ENCODE data around the gene GALNT2.

The GALNT2 gene

GRCh38 chr1:230310381-230311163, 243.5 kb downstream of the GALNT2 start:
- Histone ChIP-seq H3K4me1 (ENCODE audit: insufficient read depth, low read length) (peaks cover 5% of the 10 kb centered on the region; the same call in 1 of the 2 replicates), H3K9me3 (ENCODE audit: control insufficient read depth, insufficient read depth, low read length) (no peaks in the 10 kb centered on the region), H3K36me3 (ENCODE audit: insufficient read depth, low read length) (no peaks in the 10 kb centered on the region), H3K9ac (ENCODE audit: low read depth, low read length) (no peak overlapping the region)

- Histone ChIP-seq H3K36me3 (ENCODE audit: insufficient read depth, low read length) (no peaks in the 10 kb centered on the region), H3K9me3 (ENCODE audit: control insufficient read depth, insufficient read depth, low read length) (no peaks in the 10 kb centered on the region), H3K9ac (ENCODE audit: low read depth, low read length) (no peak overlapping the region), H3K4me1 (ENCODE audit: insufficient read depth, low read length) (no peaks in the 10 kb centered on the region; the same call in 1 of the 2 replicates)
Observed at GRCh38 chr1:230312676-230313075, 245.6 kb downstream of the GALNT2 start.

- Histone ChIP-seq H3K9me3 (ENCODE audit: control insufficient read depth, insufficient read depth, low read length) (no peaks in the 10 kb centered on the region), H3K4me1 (ENCODE audit: insufficient read depth, low read length) (no peaks in the 10 kb centered on the region; the same call in 1 of the 2 replicates), H3K9ac (ENCODE audit: low read depth, low read length) (no peak overlapping the region), H3K36me3 (ENCODE audit: insufficient read depth, low read length) (no peaks in the 10 kb centered on the region)
Observed at GRCh38 chr1:230313453-230314141, 246.6 kb downstream of the GALNT2 start.

- no peaks in the 10 kb centered on the region; the same call in 1 of the 2 replicates for H3K4me1 ChIP-seq (ENCODE audit: insufficient read depth, low read length)
- H3K9me3 ChIP-seq (ENCODE audit: control insufficient read depth, insufficient read depth, low read length) = no peaks in the 10 kb centered on the region
- no peaks in the 10 kb centered on the region for H3K36me3 ChIP-seq (ENCODE audit: insufficient read depth, low read length)
- no peak overlapping the region for H3K9ac ChIP-seq (ENCODE audit: low read depth, low read length)
Observed at GRCh38 chr1:230314142-230314470, 247.1 kb downstream of the GALNT2 start.

GRCh38 chr1:230315099-230315498, 248.1 kb downstream of the GALNT2 start:
- Histone ChIP-seq H3K4me1 (ENCODE audit: insufficient read depth, low read length) (no peaks in the 10 kb centered on the region; the same call in 1 of the 2 replicates), H3K9ac (ENCODE audit: low read depth, low read length) (no peak overlapping the region), H3K9me3 (ENCODE audit: control insufficient read depth, insufficient read depth, low read length) (no peaks in the 10 kb centered on the region), H3K36me3 (ENCODE audit: insufficient read depth, low read length) (no peaks in the 10 kb centered on the region)

GRCh38 chr1:230316864-230317745, 250.1 kb downstream of the GALNT2 start:
- H3K9ac ChIP-seq (ENCODE audit: low read depth, low read length) = no peak overlapping the region
- no peaks in the 10 kb centered on the region; the same call in 1 of the 2 replicates for H3K4me1 ChIP-seq (ENCODE audit: insufficient read depth, low read length)
- H3K36me3 ChIP-seq (ENCODE audit: insufficient read depth, low read length) = no peaks in the 10 kb centered on the region; the same call in 1 of the 2 replicates
- H3K9me3 ChIP-seq (ENCODE audit: control insufficient read depth, insufficient read depth, low read length) = no peaks in the 10 kb centered on the region

- H3K4me1 ChIP-seq (ENCODE audit: insufficient read depth, low read length) = no peaks in the 10 kb centered on the region; the same call in 1 of the 2 replicates
- no peaks in the 10 kb centered on the region; the same call in 1 of the 2 replicates for H3K36me3 ChIP-seq (ENCODE audit: insufficient read depth, low read length)
- H3K9me3 ChIP-seq (ENCODE audit: control insufficient read depth, insufficient read depth, low read length) = no peaks in the 10 kb centered on the region
- H3K9ac ChIP-seq (ENCODE audit: low read depth, low read length) = no peak overlapping the region
Observed at GRCh38 chr1:230317823-230318819, 251.1 kb downstream of the GALNT2 start.

GRCh38 chr1:230319014-230319747, 252.1 kb downstream of the GALNT2 start:
- no peaks in the 10 kb centered on the region; the same call in 1 of the 2 replicates for H3K4me1 ChIP-seq (ENCODE audit: insufficient read depth, low read length)
- no peaks in the 10 kb centered on the region; the same call in 1 of the 2 replicates for H3K36me3 ChIP-seq (ENCODE audit: insufficient read depth, low read length)
- no peak overlapping the region for H3K9ac ChIP-seq (ENCODE audit: low read depth, low read length)
- no peaks in the 10 kb centered on the region for H3K9me3 ChIP-seq (ENCODE audit: control insufficient read depth, insufficient read depth, low read length)

- no peak overlapping the region for H3K9ac ChIP-seq (ENCODE audit: low read depth, low read length)
- peaks cover 10% of the 10 kb centered on the region for H3K36me3 ChIP-seq (ENCODE audit: insufficient read depth, low read length)
- H3K4me1 ChIP-seq (ENCODE audit: insufficient read depth, low read length) = no peaks in the 10 kb centered on the region
- H3K9me3 ChIP-seq (ENCODE audit: control insufficient read depth, insufficient read depth, low read length) = no peaks in the 10 kb centered on the region
Observed at GRCh38 chr1:230320804-230321203, 253.8 kb downstream of the GALNT2 start.

- H3K9me3 ChIP-seq (ENCODE audit: control insufficient read depth, insufficient read depth, low read length) = no peaks in the 10 kb centered on the region
- no peak overlapping the region for H3K9ac ChIP-seq (ENCODE audit: low read depth, low read length)
- H3K4me1 ChIP-seq (ENCODE audit: insufficient read depth, low read length) = no peaks in the 10 kb centered on the region
- peaks cover 10% of the 10 kb centered on the region for H3K36me3 ChIP-seq (ENCODE audit: insufficient read depth, low read length)
Observed at GRCh38 chr1:230321341-230321740, 254.3 kb downstream of the GALNT2 start.

- Histone ChIP-seq H3K4me1 (ENCODE audit: insufficient read depth, low read length) (peaks cover 3% of the 10 kb centered on the region; the same call in 1 of the 2 replicates), H3K36me3 (ENCODE audit: insufficient read depth, low read length) (peaks cover 10% of the 10 kb centered on the region), H3K9ac (ENCODE audit: low read depth, low read length) (no peak overlapping the region), H3K9me3 (ENCODE audit: control insufficient read depth, insufficient read depth, low read length) (no peaks in the 10 kb centered on the region)
Observed at GRCh38 chr1:230321741-230322420, 254.8 kb downstream of the GALNT2 start.

- Histone ChIP-seq H3K4me1 (ENCODE audit: insufficient read depth, low read length) (peaks cover 8% of the 10 kb centered on the region; the same call in 1 of the 2 replicates), H3K9ac (ENCODE audit: low read depth, low read length) (no peak overlapping the region), H3K36me3 (ENCODE audit: insufficient read depth, low read length) (peaks cover 10% of the 10 kb centered on the region), H3K9me3 (ENCODE audit: control insufficient read depth, insufficient read depth, low read length) (no peaks in the 10 kb centered on the region)
Observed at GRCh38 chr1:230322421-230322756, 255.4 kb downstream of the GALNT2 start.
